Lower leg skin (tissue), 3 donors: ENCODE results near the gene SPACA7.
"Not testable (repeated sequence)": the region's sequence is repeated elsewhere in the genome, so short reads cannot be mapped to it uniquely, and the experiment has no call there.

Experiments used
- POLR2A ChIP-seq, 2 donors: fragments of 450-650 bp; IDR thresholded peaks; one replicate each; pipeline ENCODE4 v1.6.1; 2016 to 2017; ENCODE audit warnings: antibody characterized with exemption in 2 of 2, mild to moderate bottlenecking in 1 of 2, moderate library complexity in 1 of 2
- TF ChIP-seq, protein P1 (sequence below), 3 donors: fragments of 450-650 bp; IDR thresholded peaks; one replicate each; pipeline ENCODE4 v1.5.1; 2016; ENCODE audit warnings: antibody characterized with exemption in 3 of 3, mild to moderate bottlenecking in 3 of 3, moderate library complexity in 2 of 3

DNA sequence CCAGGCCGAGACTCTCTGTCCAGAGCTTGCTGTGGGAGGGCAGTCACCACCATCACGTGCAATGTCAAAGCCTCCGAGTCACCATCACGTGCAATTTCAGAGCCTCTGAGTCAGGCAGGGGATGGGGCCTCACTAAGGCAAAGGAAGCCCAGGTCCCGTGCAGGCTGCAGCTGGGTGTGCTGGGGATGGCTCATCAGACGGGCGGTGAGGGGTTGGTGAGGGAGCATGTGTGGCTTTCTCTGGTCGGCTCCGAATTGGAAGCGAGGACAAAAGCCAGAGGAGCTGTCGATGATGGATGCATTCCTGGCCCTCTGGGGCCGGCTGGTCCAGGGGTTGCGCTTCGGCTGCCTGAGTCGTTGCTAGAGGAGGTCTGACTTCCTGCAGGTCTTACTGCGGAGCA is 18.9 kb downstream of the SPACA7 start:
- TF ChIP-seq, protein P1, sequence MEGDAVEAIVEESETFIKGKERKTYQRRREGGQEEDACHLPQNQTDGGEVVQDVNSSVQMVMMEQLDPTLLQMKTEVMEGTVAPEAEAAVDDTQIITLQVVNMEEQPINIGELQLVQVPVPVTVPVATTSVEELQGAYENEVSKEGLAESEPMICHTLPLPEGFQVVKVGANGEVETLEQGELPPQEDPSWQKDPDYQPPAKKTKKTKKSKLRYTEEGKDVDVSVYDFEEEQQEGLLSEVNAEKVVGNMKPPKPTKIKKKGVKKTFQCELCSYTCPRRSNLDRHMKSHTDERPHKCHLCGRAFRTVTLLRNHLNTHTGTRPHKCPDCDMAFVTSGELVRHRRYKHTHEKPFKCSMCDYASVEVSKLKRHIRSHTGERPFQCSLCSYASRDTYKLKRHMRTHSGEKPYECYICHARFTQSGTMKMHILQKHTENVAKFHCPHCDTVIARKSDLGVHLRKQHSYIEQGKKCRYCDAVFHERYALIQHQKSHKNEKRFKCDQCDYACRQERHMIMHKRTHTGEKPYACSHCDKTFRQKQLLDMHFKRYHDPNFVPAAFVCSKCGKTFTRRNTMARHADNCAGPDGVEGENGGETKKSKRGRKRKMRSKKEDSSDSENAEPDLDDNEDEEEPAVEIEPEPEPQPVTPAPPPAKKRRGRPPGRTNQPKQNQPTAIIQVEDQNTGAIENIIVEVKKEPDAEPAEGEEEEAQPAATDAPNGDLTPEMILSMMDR (IDR thresholded peaks at IDR 0.05): not testable (repeated sequence)
- not testable (repeated sequence) for TF ChIP-seq POLR2A (IDR thresholded peaks at IDR 0.05)
